HCT116 (cell line): Measurements from ENCODE around the gene TANC1. TPM values are rescaled to one million over a fixed set of nuclear protein-coding genes. Genes with fewer than 3 reads are reported as not detected.
"Not testable (repeated sequence)": the region's sequence is repeated elsewhere in the genome, so short reads cannot be mapped to it uniquely, and the experiment has no call there.

ENCODE experiments used
- ATAC-seq: fragments of 200-7000 bp; cut with Tn5 transposase; 2 replicates; pipeline ENCODE4 v1.9.1; 2020; ENCODE audit warnings: mild to moderate bottlenecking, moderate library complexity
- BruUV-seq: library from RNA; stranded (reverse); fragments of 400-500 nt; replicated peaks from 2 replicates; lab custom pipeline; 2021; lab: Mats Ljungman, UMichigan
- CTCF ChIA-PET: fragments of 300-600 bp; sonication (Branson Sonifier 250); formaldehyde crosslinking; loops from one replicate; lab custom pipeline; 2021; ENCODE audit warnings: antibody characterized with exemption; lab: Charles Lee
- POLR2A ChIA-PET: fragments of 300-600, 350-600 bp; sonication (Branson Sonifier 250); formaldehyde crosslinking; loops from one replicate; lab custom pipeline; 2021; ENCODE audit warnings: antibody characterized with exemption; lab: Charles Lee
- RAD21 ChIA-PET, 2 experiments: fragments of 300-600 bp; sonication (Branson Sonifier 250); formaldehyde crosslinking; loops; one replicate each; lab custom pipeline; 2023; ENCODE audit warnings: low total read pairs in 2 of 2; ENCODE audit not compliant: uncharacterized antibody in 2 of 2, unreplicated experiment in 2 of 2, low non-redundant PET in 1 of 2; lab: Charles Lee
- DNase-seq: peaks from one replicate; pipeline ENCODE4 v3.0.0-alpha.2; 2010; ENCODE audit warnings: low read depth, low spot score
- H2AFZ ChIP-seq: fragments of 200-600 bp; shearing (Covaris generic), sonication (generic); 2 replicates; pipeline ENCODE4 v1.6.1; 2017; ENCODE audit warnings: low read depth, mixed run types, mixed read lengths, antibody characterized with exemption, low read length; ENCODE audit not compliant: poor library complexity, severe bottlenecking
- H3K27ac ChIP-seq: 2 replicates; pipeline ENCODE4 v1.5.1; 2012; ENCODE audit warnings: low read depth, low read length
- H3K27me3 ChIP-seq: fragments of 200-600 bp; sonication (generic); 2 replicates; pipeline ENCODE4 v1.6.1; 2016; ENCODE audit warnings: mixed run types, low read length, mixed read lengths; ENCODE audit not compliant: insufficient read depth
- H3K36me3 ChIP-seq, 2 experiments: fragments of 200-500 bp in 1 of 2; fragments of 200-600 bp in 1 of 2; sonication (Bioruptor generic) in 1 of 2; sonication (generic) in 1 of 2; 2 replicates each; pipeline versions ENCODE4 v1.5.1 to v1.6.1; 2014 to 2016; ENCODE audit warnings: low read length in 2 of 2, inconsistent platforms in 1 of 2, mixed read lengths in 1 of 2, mixed run types in 1 of 2; ENCODE audit not compliant: insufficient read depth in 2 of 2, control insufficient read depth in 1 of 2
- H3K4me1 ChIP-seq, 2 experiments: fragments of 200-600 bp in 1 of 2; sonication (generic) in 1 of 2; 2 replicates each; pipeline versions ENCODE4 v1.5.1 to v1.6.1; 2012 to 2017; ENCODE audit warnings: low read length in 2 of 2, inconsistent platforms in 1 of 2, mild to moderate bottlenecking in 1 of 2, mixed read lengths in 1 of 2, mixed run types in 1 of 2, moderate library complexity in 1 of 2; ENCODE audit not compliant: insufficient read depth in 2 of 2, control insufficient read depth in 1 of 2
- H3K4me2 ChIP-seq: fragments of 200-600 bp; sonication (generic); 2 replicates; pipeline ENCODE4 v1.6.1; 2017; ENCODE audit warnings: mixed run types, low read length, mixed read lengths
- H3K4me3 ChIP-seq, 2 experiments: fragments of 200-600 bp in 1 of 2; sonication (generic) in 1 of 2; replicated peaks in 1 of 2; 2 replicates each; pipeline ENCODE4 v1.5.1; 2011 to 2016; ENCODE audit warnings: low read length in 2 of 2, control low read depth in 1 of 2, low read depth in 1 of 2, mild to moderate bottlenecking in 1 of 2, mixed read lengths in 1 of 2, mixed run types in 1 of 2
- H3K79me2 ChIP-seq: fragments of 200-600 bp; sonication (generic); 2 replicates; pipeline ENCODE4 v1.6.1; 2017; ENCODE audit warnings: mild to moderate bottlenecking, mixed run types, low read length, moderate library complexity, mixed read lengths; ENCODE audit not compliant: insufficient read depth
- H3K9ac ChIP-seq: fragments of 200-600 bp; sonication (generic); 2 replicates; pipeline ENCODE4 v1.6.1; 2016; ENCODE audit warnings: low read length, mixed read lengths
- H3K9me2 ChIP-seq: fragments of 200-600 bp; sonication (generic), shearing (Covaris generic); 2 replicates; pipeline ENCODE4 v1.6.1; 2017; ENCODE audit warnings: mixed run types, mild to moderate bottlenecking, moderate library complexity; ENCODE audit not compliant: insufficient read depth
- H3K9me3 ChIP-seq, 2 experiments: fragments of 200-500 bp in 1 of 2; fragments of 200-600 bp in 1 of 2; sonication (Bioruptor generic) in 1 of 2; sonication (generic) in 1 of 2; 2 replicates each; pipeline ENCODE4 v1.6.1; 2014 to 2017; ENCODE audit warnings: low read length in 2 of 2, mixed read lengths in 2 of 2, inconsistent platforms in 1 of 2, low read depth in 1 of 2, mild to moderate bottlenecking in 1 of 2, mixed run types in 1 of 2, moderate library complexity in 1 of 2; ENCODE audit not compliant: control insufficient read depth in 1 of 2, insufficient read depth in 1 of 2
- H4K20me1 ChIP-seq: fragments of 200-600 bp; sonication (generic), shearing (Covaris generic); 2 replicates; pipeline ENCODE4 v1.6.1; 2017; ENCODE audit warnings: mixed run types, mild to moderate bottlenecking, moderate library complexity; ENCODE audit not compliant: insufficient read depth
- CBX3 ChIP-seq: IDR thresholded peaks from 2 replicates; pipeline ENCODE4 v1.6.1; 2012; ENCODE audit warnings: low read depth
- ELF1 ChIP-seq: IDR thresholded peaks from 2 replicates; pipeline ENCODE4 v1.6.1; 2012; ENCODE audit warnings: low read depth, borderline replicate concordance
- FOSL1 ChIP-seq: IDR thresholded peaks from 2 replicates; pipeline ENCODE4 v1.6.1; 2012; ENCODE audit warnings: low read depth
- POLR2AphosphoS5 ChIP-seq: IDR thresholded peaks from 2 replicates; pipeline ENCODE4 v1.6.1; 2011; ENCODE audit warnings: mild to moderate bottlenecking, low read depth, low read length, moderate library complexity
- RAD21 ChIP-seq: IDR thresholded peaks from 2 replicates; pipeline ENCODE4 v1.6.1; 2012; ENCODE audit warnings: low read depth, mild to moderate bottlenecking
- SIN3A ChIP-seq: IDR thresholded peaks from 2 replicates; pipeline ENCODE4 v1.6.1; 2012; ENCODE audit warnings: low read depth
- TCF7L2 ChIP-seq: IDR thresholded peaks from 2 replicates; pipeline ENCODE4 v1.7.0; 2011; ENCODE audit warnings: borderline replicate concordance, inconsistent platforms; ENCODE audit not compliant: insufficient read depth, insufficient read length; ENCODE audit errors: extremely low read depth
- YY1 ChIP-seq: IDR thresholded peaks from 2 replicates; pipeline ENCODE4 v1.6.1; 2011; ENCODE audit warnings: low read length, low read depth, moderate library complexity, mild to moderate bottlenecking; ENCODE audit not compliant: insufficient replicate concordance; ENCODE audit errors: extremely low read depth
- ZFX ChIP-seq: fragments of 450-650 bp; IDR thresholded peaks from 2 replicates; pipeline ENCODE4 v1.6.1; 2017
- intact Hi-C: fragments of 100-400 bp; cut with micrococcal nuclease; formaldehyde crosslinking; loops from 2 replicates; pipeline ENCODE4 v1.10.0; 2022
- total RNA-seq: library from RNA; stranded (reverse); gene quantifications from one replicate; pipeline ENCODE4 v1.2.1, GENCODE V29; 2021; ENCODE audit not compliant: unreplicated experiment
- TF ChIP-seq, protein P1 (sequence below), 3 experiments: fragments of 200-600 bp in 1 of 3; sonication (generic) in 1 of 3; IDR thresholded peaks in 2 of 3; conservative IDR thresholded peaks in 1 of 3; 2 replicates each; pipeline ENCODE4 v1.5.1; 2012 to 2017; ENCODE audit warnings: low read depth in 2 of 3, low read length in 2 of 3, antibody characterized with exemption in 1 of 3, borderline replicate concordance in 1 of 3, control low read depth in 1 of 3, mild to moderate bottlenecking in 1 of 3, mixed read lengths in 1 of 3, mixed run types in 1 of 3, moderate library complexity in 1 of 3; ENCODE audit not compliant: insufficient read depth in 1 of 3
- TF ChIP-seq, protein P2 (sequence below): IDR thresholded peaks from 2 replicates; pipeline ENCODE4 v1.6.1; 2012
- TF ChIP-seq, protein P3 (sequence below): IDR thresholded peaks from 2 replicates; pipeline ENCODE4 v1.6.1; 2012; ENCODE audit warnings: low read depth

TANC1 gene
- total RNA-seq, 1 experiment from 2014 or later: 15.1 TPM

DNA sequence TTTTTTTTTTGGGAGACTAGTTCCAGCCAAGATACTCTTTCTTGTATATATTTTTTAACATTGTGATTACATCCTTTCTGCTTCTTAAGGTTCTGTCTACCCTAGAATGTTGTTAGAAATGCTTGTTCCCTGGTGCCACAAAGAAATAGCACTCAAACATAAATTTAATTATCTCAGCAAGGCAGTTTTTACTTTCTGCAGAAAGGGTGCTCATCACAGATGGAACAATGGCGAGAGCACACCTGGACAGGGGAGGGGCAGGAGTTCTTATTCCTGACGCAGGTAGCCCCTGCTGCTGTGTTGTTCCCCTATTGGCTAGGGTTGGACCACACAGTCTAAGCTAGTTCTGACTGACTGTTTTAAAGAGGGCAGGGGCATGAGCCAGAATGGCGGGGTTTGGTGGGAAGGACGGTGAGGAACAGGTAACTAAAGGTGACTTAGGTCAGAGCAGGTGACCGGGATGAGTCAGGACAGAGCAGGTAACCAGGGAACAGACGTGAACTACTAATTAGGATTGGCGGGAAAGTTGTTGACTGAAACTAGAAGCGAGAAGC lies 127.9 kb downstream of the TANC1 start:
- H3K27ac ChIP-seq, H3K79me2 ChIP-seq, H2AFZ ChIP-seq, H3K9me3 ChIP-seq, ATAC-seq, H3K9me2 ChIP-seq, intact Hi-C loops, DNase-seq, BruUV-seq, H3K4me3 ChIP-seq, H4K20me1 ChIP-seq, H3K36me3 ChIP-seq, H3K27me3 ChIP-seq, H3K9ac ChIP-seq, POLR2A ChIA-PET, RAD21 ChIA-PET, H3K4me2 ChIP-seq: not testable (repeated sequence)
- peaks cover 12 to 14% of the 10 kb centered on the region in 2 experiments for H3K4me1 ChIP-seq
- CTCF ChIA-PET: interaction anchor here (1.0 kb wide), 1 partner anchor 22 kb away, joined by 4 read pairs; no protein-coding TSS in a partner anchor
- peak; percentile 71 for TF ChIP-seq CBX3

DNA sequence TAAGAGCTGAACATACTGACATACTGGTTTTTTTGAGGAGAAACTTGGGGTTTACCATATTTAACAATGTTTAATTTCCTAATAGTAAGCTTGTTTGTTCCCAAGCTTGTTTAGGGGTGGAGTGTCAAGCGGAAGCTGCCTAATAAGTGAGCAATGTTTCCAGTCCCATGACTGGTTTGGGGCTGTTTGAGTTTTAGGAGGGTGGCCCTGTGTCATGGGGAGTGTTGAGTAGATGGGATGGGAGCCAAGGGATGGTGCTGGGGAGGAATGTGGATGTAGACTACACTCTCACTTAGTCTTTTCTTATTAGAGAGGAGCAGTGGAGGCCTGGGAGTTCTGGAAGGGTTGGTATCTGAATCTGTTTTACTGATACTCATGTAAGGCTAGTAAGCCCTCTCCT lies 128.5 kb downstream of the TANC1 start:
- no peak overlapping the region for H3K9ac ChIP-seq
- no TSS peak for BruUV-seq
- no peak overlapping the region for H3K4me3 ChIP-seq
- ATAC-seq (no peak), DNase-seq (no peak)
- H3K4me1 ChIP-seq: peaks cover 10 to 13% of the 10 kb centered on the region in 2 experiments
- ChIA-PET CTCF (interaction anchor here (1.0 kb wide), 1 partner anchor 22 kb away, joined by 4 read pairs; no protein-coding TSS in a partner anchor), POLR2A (no interaction called here), RAD21 (no interaction called here)
- H2AFZ ChIP-seq: no peak overlapping the region
- no peak overlapping the region for H3K4me2 ChIP-seq
- H3K9me3 ChIP-seq: peaks cover 3 to 9% of the 10 kb centered on the region in 2 experiments; a peak in 2 of 4 replicates
- H3K79me2 ChIP-seq: peaks cover 4% of the 10 kb centered on the region; the same call in 1 of the 2 replicates
- H3K27me3 ChIP-seq: no peaks in the 10 kb centered on the region
- H3K27ac ChIP-seq: no peak overlapping the region
- TF ChIP-seq, protein P1, sequence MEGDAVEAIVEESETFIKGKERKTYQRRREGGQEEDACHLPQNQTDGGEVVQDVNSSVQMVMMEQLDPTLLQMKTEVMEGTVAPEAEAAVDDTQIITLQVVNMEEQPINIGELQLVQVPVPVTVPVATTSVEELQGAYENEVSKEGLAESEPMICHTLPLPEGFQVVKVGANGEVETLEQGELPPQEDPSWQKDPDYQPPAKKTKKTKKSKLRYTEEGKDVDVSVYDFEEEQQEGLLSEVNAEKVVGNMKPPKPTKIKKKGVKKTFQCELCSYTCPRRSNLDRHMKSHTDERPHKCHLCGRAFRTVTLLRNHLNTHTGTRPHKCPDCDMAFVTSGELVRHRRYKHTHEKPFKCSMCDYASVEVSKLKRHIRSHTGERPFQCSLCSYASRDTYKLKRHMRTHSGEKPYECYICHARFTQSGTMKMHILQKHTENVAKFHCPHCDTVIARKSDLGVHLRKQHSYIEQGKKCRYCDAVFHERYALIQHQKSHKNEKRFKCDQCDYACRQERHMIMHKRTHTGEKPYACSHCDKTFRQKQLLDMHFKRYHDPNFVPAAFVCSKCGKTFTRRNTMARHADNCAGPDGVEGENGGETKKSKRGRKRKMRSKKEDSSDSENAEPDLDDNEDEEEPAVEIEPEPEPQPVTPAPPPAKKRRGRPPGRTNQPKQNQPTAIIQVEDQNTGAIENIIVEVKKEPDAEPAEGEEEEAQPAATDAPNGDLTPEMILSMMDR (IDR thresholded peaks at IDR 0.05 in 2 of 3, conservative IDR thresholded peaks at IDR 0.05 in 1 of 3; ENCODE audit: borderline replicate concordance in 1 of 3, insufficient read depth in 1 of 3, low read depth in 2 of 3, low read length in 2 of 3): no peak
- no peak for TF ChIP-seq SIN3A
- TF ChIP-seq ELF1: no peak
- no peak for TF ChIP-seq POLR2AphosphoS5
- TF ChIP-seq RAD21: no peak
- no peak for TF ChIP-seq ZFX
- no peak for TF ChIP-seq TCF7L2
- TF ChIP-seq, protein P2, sequence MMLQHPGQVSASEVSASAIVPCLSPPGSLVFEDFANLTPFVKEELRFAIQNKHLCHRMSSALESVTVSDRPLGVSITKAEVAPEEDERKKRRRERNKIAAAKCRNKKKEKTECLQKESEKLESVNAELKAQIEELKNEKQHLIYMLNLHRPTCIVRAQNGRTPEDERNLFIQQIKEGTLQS: no peak
- TF ChIP-seq YY1: no peak
- no peak for TF ChIP-seq FOSL1
- TF ChIP-seq, protein P3, sequence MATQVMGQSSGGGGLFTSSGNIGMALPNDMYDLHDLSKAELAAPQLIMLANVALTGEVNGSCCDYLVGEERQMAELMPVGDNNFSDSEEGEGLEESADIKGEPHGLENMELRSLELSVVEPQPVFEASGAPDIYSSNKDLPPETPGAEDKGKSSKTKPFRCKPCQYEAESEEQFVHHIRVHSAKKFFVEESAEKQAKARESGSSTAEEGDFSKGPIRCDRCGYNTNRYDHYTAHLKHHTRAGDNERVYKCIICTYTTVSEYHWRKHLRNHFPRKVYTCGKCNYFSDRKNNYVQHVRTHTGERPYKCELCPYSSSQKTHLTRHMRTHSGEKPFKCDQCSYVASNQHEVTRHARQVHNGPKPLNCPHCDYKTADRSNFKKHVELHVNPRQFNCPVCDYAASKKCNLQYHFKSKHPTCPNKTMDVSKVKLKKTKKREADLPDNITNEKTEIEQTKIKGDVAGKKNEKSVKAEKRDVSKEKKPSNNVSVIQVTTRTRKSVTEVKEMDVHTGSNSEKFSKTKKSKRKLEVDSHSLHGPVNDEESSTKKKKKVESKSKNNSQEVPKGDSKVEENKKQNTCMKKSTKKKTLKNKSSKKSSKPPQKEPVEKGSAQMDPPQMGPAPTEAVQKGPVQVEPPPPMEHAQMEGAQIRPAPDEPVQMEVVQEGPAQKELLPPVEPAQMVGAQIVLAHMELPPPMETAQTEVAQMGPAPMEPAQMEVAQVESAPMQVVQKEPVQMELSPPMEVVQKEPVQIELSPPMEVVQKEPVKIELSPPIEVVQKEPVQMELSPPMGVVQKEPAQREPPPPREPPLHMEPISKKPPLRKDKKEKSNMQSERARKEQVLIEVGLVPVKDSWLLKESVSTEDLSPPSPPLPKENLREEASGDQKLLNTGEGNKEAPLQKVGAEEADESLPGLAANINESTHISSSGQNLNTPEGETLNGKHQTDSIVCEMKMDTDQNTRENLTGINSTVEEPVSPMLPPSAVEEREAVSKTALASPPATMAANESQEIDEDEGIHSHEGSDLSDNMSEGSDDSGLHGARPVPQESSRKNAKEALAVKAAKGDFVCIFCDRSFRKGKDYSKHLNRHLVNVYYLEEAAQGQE: no peak
- no peaks in the 10 kb centered on the region for H3K36me3 ChIP-seq
- intact Hi-C loops: no loop called here
- no peaks in the 10 kb centered on the region for H4K20me1 ChIP-seq
- H3K9me2 ChIP-seq: no peaks in the 10 kb centered on the region
